Left renal pelvis (tissue), 4 donors: Measurements from ENCODE around the gene FCF1. TPM values are rescaled to one million over a fixed set of nuclear protein-coding genes. Genes with fewer than 3 reads are reported as not detected.

ENCODE experiments used
- DNase-seq, 4 donors: peaks; one replicate each; pipeline ENCODE4 v3.0.0-alpha.2; 2013; ENCODE audit warnings: low read depth in 4 of 4, low spot score in 3 of 4
- polyA plus RNA-seq, 4 donors: library from polyadenylated mRNA; unstranded; fragments of 120-200 nt; gene quantifications; one replicate each; pipeline ENCODE4 v1.2.1, GENCODE V29; 2013; ENCODE audit not compliant: insufficient read length in 4 of 4

Gene FCF1
- polyA plus RNA-seq, 4 donors: 47.0 to 69.5 (median 62.2) TPM

DNA sequence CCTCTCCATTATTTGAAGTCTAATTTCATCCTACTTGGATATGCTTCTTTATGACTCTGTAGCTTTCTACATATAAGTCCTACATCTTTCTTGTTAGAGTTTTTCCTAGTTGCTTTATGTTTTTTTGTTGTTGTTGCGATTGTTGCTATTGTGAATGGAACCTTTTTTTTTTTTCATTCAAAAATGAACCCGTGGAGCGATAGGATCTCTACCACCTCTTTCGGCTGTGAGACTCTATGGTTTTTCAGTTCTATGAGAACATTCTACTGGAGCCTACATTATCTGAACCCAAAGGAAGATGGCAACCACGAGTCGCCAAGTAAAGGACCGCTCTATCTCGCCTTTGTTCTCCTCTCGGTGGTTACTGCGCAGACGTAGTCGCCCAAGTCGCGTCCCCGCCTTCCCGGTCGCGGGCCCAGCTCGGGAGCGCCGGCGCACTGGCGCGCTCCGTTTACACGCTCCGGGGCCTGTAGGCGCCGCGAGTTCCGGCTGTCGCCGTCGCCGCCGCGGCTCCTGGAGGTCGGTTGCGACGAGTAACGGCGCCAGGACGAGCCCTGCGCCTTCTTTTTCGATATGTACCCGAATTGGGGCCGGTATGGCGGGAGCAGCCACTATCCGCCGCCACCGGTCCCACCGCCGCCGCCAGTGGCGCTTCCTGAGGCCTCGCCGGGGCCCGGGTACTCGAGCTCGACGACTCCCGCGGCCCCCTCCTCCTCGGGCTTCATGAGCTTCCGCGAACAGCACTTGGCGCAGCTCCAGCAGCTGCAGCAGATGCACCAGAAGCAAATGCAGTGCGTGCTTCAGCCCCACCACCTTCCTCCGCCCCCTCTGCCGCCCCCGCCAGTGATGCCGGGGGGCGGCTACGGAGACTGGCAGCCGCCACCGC lies 50.2 kb downstream of the FCF1 start, which contains the start of gene YLPM1:
Gene YLPM1, plus strand, starts transcription at position 400 of the 886 bp plus-strand sequence. Its CDS starts 174 bp downstream, at position 574.
- peak; percentile 88 to 96 (median 94) for DNase-seq

DNA sequence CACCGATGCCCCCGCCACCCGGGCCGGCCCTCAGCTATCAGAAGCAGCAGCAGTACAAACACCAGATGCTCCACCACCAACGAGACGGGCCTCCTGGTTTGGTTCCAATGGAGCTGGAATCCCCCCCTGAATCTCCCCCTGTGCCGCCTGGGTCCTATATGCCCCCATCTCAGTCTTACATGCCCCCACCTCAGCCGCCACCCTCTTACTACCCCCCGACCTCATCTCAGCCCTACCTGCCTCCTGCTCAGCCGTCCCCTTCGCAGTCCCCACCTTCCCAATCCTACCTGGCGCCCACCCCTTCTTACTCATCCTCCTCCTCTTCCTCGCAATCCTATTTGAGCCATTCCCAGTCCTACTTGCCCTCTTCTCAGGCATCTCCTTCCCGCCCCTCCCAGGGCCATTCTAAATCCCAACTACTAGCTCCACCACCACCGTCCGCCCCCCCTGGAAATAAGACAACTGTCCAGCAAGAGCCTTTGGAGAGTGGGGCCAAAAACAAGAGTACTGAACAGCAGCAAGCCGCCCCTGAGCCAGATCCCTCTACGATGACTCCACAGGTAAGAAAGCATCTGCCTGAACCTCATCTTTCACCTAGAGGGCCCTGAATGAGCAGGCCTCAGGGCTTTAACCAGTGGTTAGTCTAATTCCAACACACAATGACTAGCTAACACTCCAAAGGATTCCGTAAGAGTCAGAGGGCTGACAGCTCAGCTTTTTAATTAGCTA lies 51.0 kb downstream of the FCF1 start:
- DNase-seq: no peak

DNA sequence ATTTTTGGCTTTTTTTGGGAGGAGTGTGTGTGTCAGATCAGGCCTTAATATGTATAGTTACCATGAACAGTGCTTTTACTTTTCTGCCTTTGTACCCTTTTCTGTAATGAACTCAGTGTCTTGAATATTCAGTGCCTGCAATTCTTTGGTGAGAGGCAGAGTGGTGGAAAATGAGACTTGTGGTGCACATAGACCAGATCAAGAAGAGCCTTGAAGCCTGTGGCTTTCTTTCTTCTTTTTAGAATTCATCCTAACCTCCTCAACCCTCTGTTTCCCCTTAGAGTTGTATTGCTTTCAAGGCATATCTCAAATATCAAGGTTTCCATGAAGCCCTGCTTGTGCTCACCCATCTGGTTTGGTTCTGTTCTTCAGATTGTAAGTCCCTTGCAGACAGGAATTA lies 52.8 kb downstream of the FCF1 start:
- DNase-seq: no peak

DNA sequence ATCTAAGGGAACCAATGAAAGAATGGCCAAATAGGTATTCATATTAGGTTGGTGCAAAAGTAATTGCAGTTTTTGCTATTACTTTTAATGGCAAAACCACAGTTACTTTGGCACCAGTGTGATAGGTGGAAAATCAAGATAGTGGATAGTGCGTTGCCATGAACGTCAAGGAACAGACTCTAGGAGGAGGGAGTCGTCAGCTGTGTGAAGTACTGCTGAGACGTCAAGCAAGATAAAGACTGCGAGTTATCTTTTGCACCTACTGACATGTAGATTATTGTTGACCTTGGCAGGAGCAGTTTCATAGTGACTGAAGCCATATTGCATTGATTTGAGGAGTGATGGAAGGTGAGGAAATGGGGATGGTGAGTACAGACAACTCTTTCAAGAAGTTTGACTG lies 58.5 kb downstream of the FCF1 start:
- no peak for DNase-seq

DNA sequence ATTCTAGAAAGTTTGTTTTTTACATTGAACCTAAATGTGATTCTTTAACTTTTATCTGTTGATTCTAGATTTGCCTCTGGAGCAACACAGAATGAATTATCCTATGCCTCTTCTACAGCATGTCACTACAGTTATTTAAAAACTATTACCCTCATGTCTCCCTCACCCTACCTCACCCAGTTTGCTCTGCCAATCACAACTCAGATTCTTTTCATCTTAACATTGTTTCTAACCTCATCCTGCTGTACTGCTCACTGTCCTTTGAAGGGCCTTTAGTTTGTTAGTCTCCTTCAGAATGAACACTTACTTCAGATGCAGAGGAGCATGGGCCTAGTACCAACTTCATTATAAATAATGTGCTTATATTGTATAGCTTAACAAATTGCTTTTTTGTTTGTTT lies 71.7 kb downstream of the FCF1 start:
- no peak for DNase-seq

DNA sequence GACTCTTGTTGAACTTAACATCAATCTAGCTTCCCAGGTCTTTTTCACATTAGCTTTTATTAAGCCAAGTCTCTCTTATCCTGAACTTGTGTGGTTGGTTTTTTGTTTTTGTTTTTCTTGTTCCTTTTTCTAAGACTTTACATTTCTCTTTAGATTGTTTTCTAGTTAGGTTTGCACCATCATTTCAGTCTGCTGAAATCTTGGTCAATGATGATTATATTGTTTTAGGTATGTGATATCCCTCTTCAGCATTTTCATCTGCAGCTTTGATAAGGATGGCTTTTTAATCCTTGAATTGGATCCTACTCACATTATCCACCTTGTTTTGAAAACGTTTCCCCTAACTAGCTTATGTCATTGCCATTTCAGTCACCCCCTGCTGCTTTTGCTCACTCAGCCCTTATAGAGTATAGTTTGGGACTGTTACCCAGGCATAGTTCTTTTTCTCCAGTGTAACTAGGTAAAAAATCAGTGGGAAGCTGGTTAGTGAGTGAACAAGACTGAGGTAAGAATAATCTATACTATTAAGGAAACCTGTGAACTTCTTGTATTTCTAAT lies 72.2 kb downstream of the FCF1 start:
- no peak for DNase-seq

DNA sequence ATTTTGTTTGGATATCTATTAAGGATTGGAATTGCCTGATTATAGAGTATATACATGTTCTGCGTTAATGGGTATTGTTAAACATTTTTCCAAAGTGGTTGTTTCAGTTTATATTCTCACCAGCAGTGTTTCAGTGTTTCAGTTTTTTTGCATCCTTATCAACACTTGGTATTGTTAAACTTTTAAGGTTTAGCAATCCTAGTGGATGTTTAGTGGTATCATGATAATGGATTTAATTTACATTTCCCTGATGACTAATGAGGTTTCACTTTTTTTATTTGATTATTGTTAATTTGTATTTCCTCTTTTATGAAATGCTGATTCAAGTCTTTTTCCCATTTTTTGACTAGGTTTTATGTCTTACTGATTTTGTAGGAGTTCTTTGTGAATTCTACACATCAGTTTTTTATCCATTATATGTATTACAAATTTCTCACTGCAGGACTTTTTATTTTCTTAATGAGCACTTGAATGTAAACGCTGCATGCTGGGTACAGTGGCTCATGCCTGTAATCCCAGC lies 73.9 kb downstream of the FCF1 start:
- no peak for DNase-seq

Other genes starting within 250 kb of the FCF1 start
- gene NPC2, start 219.8 kb upstream of the FCF1 start, polyA plus RNA-seq: 100 to 1,000 TPM; 228 to 346 (median 322) TPM
- gene ISCA2, start 219.4 kb upstream of the FCF1 start, polyA plus RNA-seq: 10 to 100 TPM; 27.4 to 46.1 (median 37.7) TPM
- 10 to 100 TPM in 1 of 4 donors, 1 to 10 TPM in 3; 2.8 to 96.5 (median 7.9) TPM for gene LTBP2, start 100.9 kb upstream of the FCF1 start, polyA plus RNA-seq
- 10 to 100 TPM; 25.6 to 42.9 (median 37.9) TPM for gene AREL1, start 64 bp upstream of the FCF1 start, polyA plus RNA-seq
- 100 to 1,000 TPM in 1 of 4 donors, 10 to 100 TPM in 3; 80.2 to 112 (median 91.5) TPM for gene YLPM1, start 50.2 kb downstream of the FCF1 start, polyA plus RNA-seq
- 1 to 10 TPM in 2 of 4 donors, under 1 TPM in 2; 0.37 to 3.0 (median 0.83) TPM for gene PROX2, start 163.0 kb downstream of the FCF1 start, polyA plus RNA-seq
- 100 to 1,000 TPM in 3 of 4 donors, 10 to 100 TPM in 1; 74.3 to 122 (median 113) TPM for gene DLST, start 168.8 kb downstream of the FCF1 start, polyA plus RNA-seq
- 1 to 10 TPM in 2 of 4 donors, under 1 TPM in 2; 0.72 to 1.8 (median 1.2) TPM for gene RPS6KL1, start 210.1 kb downstream of the FCF1 start, polyA plus RNA-seq
- gene PGF, start 242.5 kb downstream of the FCF1 start, polyA plus RNA-seq: 10 to 100 TPM in 1 of 4 donors, 1 to 10 TPM in 3; 5.7 to 12.5 (median 8.4) TPM